H1 (cell line): ENCODE results near the gene ARID1B. TPM values are rescaled to one million over a fixed set of nuclear protein-coding genes. Genes with fewer than 3 reads are reported as not detected.

Experiments
- CTCF ChIA-PET: fragments of 300-600 bp; sonication (Branson Sonifier 250); formaldehyde crosslinking; loops from one replicate; lab custom pipeline; 2021; ENCODE audit not compliant: partially characterized antibody; lab: Charles Lee
- POLR2A ChIA-PET: fragments of 300-600 bp; sonication (Branson Sonifier 250); formaldehyde crosslinking; loops from one replicate; lab custom pipeline; 2021; ENCODE audit warnings: inconsistent platforms; ENCODE audit not compliant: partially characterized antibody; lab: Charles Lee
- DNase-seq, 2 experiments: peaks; one replicate each; pipeline versions ENCODE4 v3.0.0 to v3.0.0-alpha.2; 2010 to 2022; ENCODE audit warnings: low spot score in 2 of 2, low read depth in 1 of 2, mixed read lengths in 1 of 2
- FAIRE-seq: peaks from 2 replicates; lab custom pipeline; 2011; peaks lifted over from hg19 to GRCh38; lab: Jason Lieb, UNC
- H2AFZ ChIP-seq: 2 replicates; pipeline ENCODE4 v1.8.1; 2012; ENCODE audit warnings: low read length, inconsistent platforms
- H2AK5ac ChIP-seq: 2 replicates; pipeline ENCODE4 v1.6.1; 2013; ENCODE audit warnings: low read depth, low read length
- H2BK120ac ChIP-seq: replicated peaks from 2 replicates; pipeline ENCODE3; 2013; ENCODE audit warnings: low read depth, low read length, inconsistent platforms
- H2BK12ac ChIP-seq: 2 replicates; pipeline ENCODE4 v1.6.1; 2013; ENCODE audit warnings: low read depth, low read length
- H2BK15ac ChIP-seq: 2 replicates; pipeline ENCODE4 v1.6.1; 2013; ENCODE audit warnings: low read length
- H2BK20ac ChIP-seq: 2 replicates; pipeline ENCODE4 v1.6.1; 2013; ENCODE audit warnings: low read length
- H2BK5ac ChIP-seq: 2 replicates; pipeline ENCODE4 v1.6.1; 2013; ENCODE audit warnings: low read depth, low read length
- H3K14ac ChIP-seq: 2 replicates; pipeline ENCODE4 v1.6.1; 2013; ENCODE audit warnings: inconsistent platforms; ENCODE audit not compliant: insufficient read length
- H3K18ac ChIP-seq: 2 replicates; pipeline ENCODE4 v1.6.1; 2013; ENCODE audit warnings: low read length; ENCODE audit errors: extremely low read depth
- H3K23ac ChIP-seq: 2 replicates; pipeline ENCODE4 v1.6.1; 2013; ENCODE audit warnings: inconsistent platforms; ENCODE audit not compliant: insufficient read length
- H3K23me2 ChIP-seq: 2 replicates; pipeline ENCODE4 v1.6.1; 2013; ENCODE audit warnings: low read depth, low read length
- H3K27ac ChIP-seq: 2 replicates; pipeline ENCODE4 v1.6.1; 2011; ENCODE audit warnings: low read depth, low read length, inconsistent platforms
- H3K27me3 ChIP-seq, 4 experiments: replicated peaks in 1 of 4; 1 replicate in 1 of 4; 2 replicates in 3 of 4; pipeline versions ENCODE4 v1.6.1 to v1.8.1; 2011 to 2013; ENCODE audit warnings: low read length in 3 of 4, mild to moderate bottlenecking in 3 of 4, inconsistent platforms in 2 of 4, mixed read lengths in 2 of 4, moderate library complexity in 1 of 4; ENCODE audit not compliant: control insufficient read depth in 3 of 4, insufficient read depth in 3 of 4; ENCODE audit errors: extremely low read depth in 1 of 4
- H3K36me3 ChIP-seq, 4 experiments: 2 replicates each; pipeline versions ENCODE4 v1.6.1 to v1.8.1; 2011 to 2013; ENCODE audit warnings: mild to moderate bottlenecking in 4 of 4, low read length in 3 of 4, moderate library complexity in 2 of 4, control low read depth in 1 of 4, inconsistent platforms in 1 of 4; ENCODE audit not compliant: insufficient read depth in 4 of 4, control insufficient read depth in 2 of 4
- H3K4ac ChIP-seq: replicated peaks from 2 replicates; pipeline ENCODE3; 2013; ENCODE audit warnings: low read length, low read depth, mixed read lengths, inconsistent platforms; ENCODE audit not compliant: insufficient read length
- H3K4me1 ChIP-seq, 4 experiments: replicated peaks in 1 of 4; 1 replicate in 1 of 4; 2 replicates in 3 of 4; pipeline versions ENCODE4 v1.6.1 to v1.8.1; 2011 to 2013; ENCODE audit warnings: low read length in 3 of 4, inconsistent platforms in 2 of 4, mixed read lengths in 1 of 4; ENCODE audit not compliant: insufficient read depth in 4 of 4, control insufficient read depth in 3 of 4
- H3K4me2 ChIP-seq, 2 experiments: 2 replicates each; pipeline versions ENCODE4 v1.6.1 to v1.8.1; 2011 to 2013; ENCODE audit warnings: low read depth in 2 of 2, low read length in 2 of 2, control low read depth in 1 of 2, inconsistent platforms in 1 of 2, mild to moderate bottlenecking in 1 of 2; ENCODE audit not compliant: insufficient read depth in 1 of 2
- H3K4me3 ChIP-seq, 4 experiments: fragments of 200-600, 300-600 bp in 1 of 4; sonication (generic), shearing (Covaris generic), sonication (Bioruptor Twin) in 1 of 4; 2 replicates each; pipeline versions ENCODE4 v1.5.1 to v1.8.1; 2011 to 2016; ENCODE audit warnings: low read length in 4 of 4, low read depth in 3 of 4, control low read depth in 2 of 4, inconsistent platforms in 2 of 4, mild to moderate bottlenecking in 2 of 4, mixed read lengths in 1 of 4, moderate library complexity in 1 of 4; ENCODE audit not compliant: insufficient read depth in 2 of 4; ENCODE audit errors: extremely low read depth in 1 of 4
- H3K56ac ChIP-seq: replicated peaks from 2 replicates; pipeline ENCODE3; 2013; ENCODE audit warnings: low read depth, mild to moderate bottlenecking, mixed read lengths, low read length, inconsistent platforms; ENCODE audit not compliant: insufficient read length
- H3K79me1 ChIP-seq: 2 replicates; pipeline ENCODE4 v1.6.1; 2013; ENCODE audit warnings: low read depth, low read length, control low read depth
- H3K79me2 ChIP-seq, 2 experiments: 2 replicates each; pipeline versions ENCODE4 v1.6.1 to v1.8.1; 2012 to 2013; ENCODE audit warnings: low read length in 2 of 2, mild to moderate bottlenecking in 2 of 2, inconsistent platforms in 1 of 2; ENCODE audit not compliant: insufficient read depth in 2 of 2, control insufficient read depth in 1 of 2
- H3K9ac ChIP-seq, 4 experiments: replicated peaks in 1 of 4; 1 replicate in 1 of 4; 2 replicates in 3 of 4; pipeline versions ENCODE4 v1.6.1 to v1.8.1; 2011 to 2013; ENCODE audit warnings: low read depth in 3 of 4, low read length in 3 of 4, control low read depth in 2 of 4, mild to moderate bottlenecking in 2 of 4, moderate library complexity in 2 of 4, inconsistent platforms in 1 of 4; ENCODE audit errors: extremely low read depth in 1 of 4
- H3K9me3 ChIP-seq, 2 experiments: 2 replicates each; pipeline versions ENCODE4 v1.6.1 to v1.8.1; 2012 to 2013; ENCODE audit warnings: mild to moderate bottlenecking in 2 of 2, moderate library complexity in 2 of 2, control low read depth in 1 of 2, inconsistent platforms in 1 of 2, low read depth in 1 of 2, low read length in 1 of 2, mixed read lengths in 1 of 2; ENCODE audit not compliant: insufficient read depth in 2 of 2
- H4K20me1 ChIP-seq, 2 experiments: replicated peaks in 1 of 2; 2 replicates each; pipeline versions ENCODE3 to v1.8.1; 2011 to 2013; ENCODE audit warnings: inconsistent platforms in 2 of 2, low read length in 2 of 2, mild to moderate bottlenecking in 1 of 2; ENCODE audit not compliant: insufficient read depth in 2 of 2, control insufficient read depth in 1 of 2
- H4K5ac ChIP-seq: 2 replicates; pipeline ENCODE4 v1.6.1; 2013; ENCODE audit warnings: low read length, low read depth, mixed read lengths, inconsistent platforms; ENCODE audit not compliant: insufficient read length
- H4K8ac ChIP-seq: 2 replicates; pipeline ENCODE4 v1.8.0; 2013; ENCODE audit warnings: mild to moderate bottlenecking, moderate library complexity, low read length, inconsistent platforms; ENCODE audit not compliant: insufficient read depth; ENCODE audit errors: extremely low read depth
- H4K91ac ChIP-seq: replicated peaks from 2 replicates; pipeline ENCODE3; 2013; ENCODE audit warnings: low read length, mixed read lengths, inconsistent platforms; ENCODE audit not compliant: insufficient read length
- SIRT6 ChIP-seq: IDR thresholded peaks from one replicate; pipeline ENCODE4 v1.7.1; 2012; ENCODE audit warnings: low read length, inconsistent platforms
- TEAD4 ChIP-seq: IDR thresholded peaks from 2 replicates; pipeline ENCODE4 v1.6.1; 2012; ENCODE audit warnings: low read depth, low read length, inconsistent platforms, mixed read lengths
- WGBS, 2 experiments: shearing (Covaris generic) in 1 of 2; methylation state at CpG; one replicate each; pipeline versions ENCODE4 v1.1.6 to v1.1.7; 2013 to 2015; ENCODE audit warnings: low lambda C conversion rate in 2 of 2, mixed read lengths in 2 of 2, inconsistent platforms in 1 of 2, low coverage in 1 of 2, missing lambda C conversion rate in 1 of 2; ENCODE audit not compliant: insufficient replicate concordance in 2 of 2, insufficient coverage in 1 of 2, insufficient read length in 1 of 2; ENCODE audit errors: extremely low coverage in 1 of 2, missing lambda C conversion rate in 1 of 2; 5-methylcytosine and 5-hydroxymethylcytosine counted together
- polyA plus RNA-seq, 7 experiments: library from polyadenylated mRNA; depleted of rRNA in 3 of 7; stranded (reverse) in 5 of 7; unstranded in 2 of 7; fragments of >200 nt in 5 of 7; fragments of 200-250 nt in 2 of 7; gene quantifications; 1 replicate in 5 of 7; 2 replicates in 1 of 7; 4 replicates in 1 of 7; pipeline versions ENCODE4 v1.2.1 to v1.2.3, GENCODE V29; 2011 to 2013; ENCODE audit warnings: missing spikeins in 2 of 7, mixed read lengths in 2 of 7
- total RNA-seq: library from RNA; stranded (reverse); fragmentation: NEBNext Ultra II Directional; extraction: Animal tissue kit (Norgen Biotek cat#: 25700); gene quantifications from 2 replicates; pipeline ENCODE4 v1.2.1, GENCODE V29; 2021

Gene ARID1B
- total and polyA plus RNA-seq, 2 of the 8 experiments (the other 6 are each of a cell fraction or from before 2014, with no cell fraction given): 24.3 to 70.3 TPM

DNA sequence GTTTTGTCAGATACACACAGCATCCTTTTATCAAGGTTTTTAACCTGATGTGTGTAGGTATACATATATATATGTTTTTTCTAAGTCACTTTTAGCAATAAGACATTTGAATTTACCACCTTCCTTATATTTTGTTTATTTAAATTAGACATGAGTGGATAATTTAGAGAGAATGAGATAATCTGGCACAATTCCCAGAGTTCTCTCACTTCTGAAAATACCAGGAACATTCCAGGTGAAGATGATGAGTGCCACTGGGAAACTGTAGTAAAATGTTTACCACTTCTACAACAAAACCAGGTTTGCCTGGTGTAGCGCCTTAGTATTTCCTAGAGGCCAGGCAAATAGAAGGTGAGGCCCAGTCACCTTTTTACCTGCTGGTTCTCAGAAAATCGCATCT is 356.7 kb downstream of the ARID1B start:
- Histone ChIP-seq H4K8ac (no peak overlapping the region), H3K4ac (no peak overlapping the region), H3K79me1 (no peaks in the 10 kb centered on the region), H4K20me1 (peaks cover 2% of the 10 kb centered on the region in 2 experiments), H4K5ac (no peak overlapping the region), H3K56ac (no peak overlapping the region), H2BK120ac (no peak overlapping the region), H3K4me3 (no peak overlapping the region), H2AK5ac (no peak overlapping the region), H3K18ac (no peak overlapping the region), H3K23me2 (no peaks in the 10 kb centered on the region), H3K14ac (no peak overlapping the region), H3K9ac (no peak overlapping the region), H3K9me3 (no peaks in the 10 kb centered on the region), H2BK12ac (no peak overlapping the region), H3K27me3 (no peaks in the 10 kb centered on the region), H2AFZ (no peak overlapping the region), H2BK5ac (no peak overlapping the region), H4K91ac (no peak overlapping the region), H2BK15ac (no peak overlapping the region), H3K36me3 (peaks cover 3 to 9% (median 8%) of the 10 kb centered on the region in 4 experiments; a peak in 5 of 8 replicates), H2BK20ac (no peak overlapping the region), H3K79me2 (no peaks in the 10 kb centered on the region), H3K27ac (no peak overlapping the region), H3K23ac (no peak overlapping the region), H3K4me2 (no peak overlapping the region), H3K4me1 (no peaks in the 10 kb centered on the region)
- WGBS, 2 experiments: 88% methylated on average over 2 of the region's 2 CpGs; no CpG with 5 or more reads in 1 of the 2 experiments
- ChIA-PET CTCF (no interaction called here), POLR2A (no interaction called here)
- no peak for DNase-seq
- FAIRE-seq: no peak
- TF ChIP-seq SIRT6 (no peak), TEAD4 (no peak)
